HG03521 (cell line): ENCODE results near the gene SCGN.

Experiments
- ATAC-seq: cut with Tn5 transposase; IDR thresholded peaks from one replicate; pipeline ENCODE4 v1.9.1; 2021; ENCODE audit warnings: mild to moderate bottlenecking, moderate library complexity; ENCODE audit not compliant: unreplicated experiment

Gene SCGN

DNA sequence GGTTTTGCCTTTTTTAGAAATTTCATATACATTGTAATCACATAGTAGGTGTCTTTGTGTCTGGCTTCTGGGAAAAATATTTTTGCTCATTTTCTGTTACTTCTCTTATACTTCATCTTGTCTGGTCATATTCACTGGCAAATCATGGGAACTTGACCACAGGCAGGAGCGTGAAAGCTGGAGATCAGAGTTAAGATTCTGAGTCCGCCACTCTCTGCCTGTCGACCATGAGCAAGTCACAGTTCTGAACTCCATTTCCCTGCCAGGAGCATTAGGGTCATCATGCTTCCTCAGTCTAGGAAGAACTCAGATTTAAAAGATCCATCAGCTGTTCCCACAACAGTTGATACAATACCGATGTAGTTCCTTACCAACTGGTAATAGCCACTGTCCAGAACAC, 12.4 kb upstream of the SCGN start:
- no peak for ATAC-seq

- ATAC-seq = no peak
Measured at GRCh38 chr6:25640446-25640845, 11.6 kb upstream of the SCGN start.

- ATAC-seq = no peak
Measured at GRCh38 chr6:25640891-25641290, 11.1 kb upstream of the SCGN start.

DNA sequence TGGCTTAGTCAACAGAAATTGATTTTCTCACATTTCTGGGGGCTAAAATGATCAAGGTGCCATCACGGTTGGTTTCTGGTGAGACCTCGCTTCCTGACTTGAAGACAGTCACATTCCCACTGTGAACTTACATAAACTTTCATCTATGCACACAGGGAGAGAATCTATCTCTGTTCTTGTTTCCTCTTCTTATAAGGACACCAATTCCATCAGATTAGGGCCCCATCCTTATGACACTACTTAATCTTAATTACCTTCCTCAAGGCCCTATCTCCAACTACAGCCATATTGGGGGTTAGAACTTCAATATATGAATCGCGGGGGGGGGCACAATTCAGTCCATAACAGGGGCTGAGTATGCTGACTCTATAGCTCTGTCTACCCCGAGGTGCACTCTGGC, 10.6 kb upstream of the SCGN start:
- no peak for ATAC-seq

DNA sequence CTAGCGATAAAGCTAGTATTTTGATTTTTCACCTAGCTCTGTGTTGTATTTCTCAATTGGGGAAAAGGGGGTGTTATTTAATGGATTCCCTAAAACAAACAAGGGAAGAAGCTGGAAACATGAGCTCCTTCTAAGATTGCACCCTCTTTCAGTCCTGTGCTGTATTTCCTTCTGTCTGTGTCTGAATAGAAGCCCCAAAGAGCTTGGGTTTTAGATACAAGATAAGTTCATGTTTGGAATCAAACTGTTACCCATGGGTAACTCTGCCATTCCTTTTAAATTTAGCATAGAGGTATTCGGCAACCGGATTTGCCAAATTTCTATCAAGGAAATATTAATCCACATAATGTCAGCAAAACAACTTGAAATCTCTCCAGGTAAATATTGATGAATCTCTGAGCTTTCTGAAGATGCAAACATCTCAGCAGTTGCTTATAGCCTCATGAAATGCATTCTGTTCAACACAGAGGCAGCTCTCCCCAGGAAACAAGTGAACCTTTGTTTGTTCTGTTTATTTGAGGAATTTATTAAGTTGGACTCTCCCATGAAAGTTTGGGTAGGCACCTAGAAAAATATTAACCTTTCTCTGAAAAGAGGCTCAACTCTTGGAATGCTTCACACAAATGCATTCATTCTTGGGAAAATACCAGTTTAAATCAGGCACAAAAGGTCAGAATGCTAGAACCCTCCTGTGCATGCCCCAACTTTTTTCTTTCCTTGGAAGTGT, 9.9 kb upstream of the SCGN start:
- no peak for ATAC-seq

GRCh38 chr6:25642667-25643328, 9.2 kb upstream of the SCGN start:
- no peak for ATAC-seq

GRCh38 chr6:25645916-25646315, 6.1 kb upstream of the SCGN start:
- ATAC-seq = no peak

DNA sequence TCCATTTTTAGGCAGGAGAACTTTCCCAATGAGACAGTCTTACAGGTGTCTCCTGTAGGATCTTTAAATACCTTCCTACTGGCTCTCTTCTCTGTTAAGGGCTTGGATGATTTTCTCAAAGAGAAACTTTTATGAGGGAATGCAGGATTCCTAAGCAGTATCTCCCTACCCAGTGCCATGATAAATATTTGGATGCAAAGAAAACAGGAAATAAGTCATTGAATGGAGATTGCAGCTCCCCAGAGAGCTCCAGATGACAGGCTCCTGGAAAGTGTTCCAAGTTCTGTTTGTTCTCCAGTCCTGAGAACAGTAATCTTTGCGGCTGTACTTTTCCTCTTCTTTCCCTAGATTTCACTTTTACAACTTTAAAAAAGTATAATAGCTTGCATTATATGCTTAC, 2.4 kb upstream of the SCGN start:
- no peak for ATAC-seq

- no peak for ATAC-seq
Measured at GRCh38 chr6:25655723-25656122, 3.7 kb downstream of the SCGN start.

GRCh38 chr6:25659633-25660368, 7.8 kb downstream of the SCGN start:
- no peak for ATAC-seq

GRCh38 chr6:25660512-25660911, 8.5 kb downstream of the SCGN start:
- no peak for ATAC-seq

DNA sequence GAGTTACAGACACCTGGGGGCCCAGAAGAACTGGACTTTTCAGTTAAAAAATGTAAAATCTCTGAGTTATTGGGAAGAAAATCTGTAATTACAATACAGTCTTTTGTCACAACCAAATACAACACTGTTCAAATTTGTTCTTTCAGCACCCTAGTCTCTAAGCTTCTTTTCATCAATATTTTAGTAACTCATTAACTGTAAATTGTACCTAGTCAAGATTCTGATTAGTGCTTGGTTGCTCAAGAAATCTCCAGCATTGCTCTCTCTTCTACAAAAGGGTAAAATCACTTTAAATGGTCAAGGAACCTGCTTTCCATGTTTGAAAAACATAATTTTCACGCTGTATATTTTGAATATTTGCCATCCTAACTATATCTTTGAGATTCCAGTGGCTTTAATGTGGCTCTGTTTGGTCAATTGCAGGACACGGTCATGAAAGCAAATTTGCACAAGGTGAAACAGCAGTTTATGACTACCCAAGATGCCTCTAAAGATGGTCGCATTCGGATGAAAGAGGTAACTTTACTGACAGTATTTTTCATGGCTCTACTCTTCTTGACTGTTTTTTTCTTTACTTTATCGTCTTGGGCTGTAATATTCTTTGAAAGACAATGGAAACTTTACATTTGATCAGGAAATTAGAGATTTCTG, 9.2 kb downstream of the SCGN start:
- no peak for ATAC-seq

DNA sequence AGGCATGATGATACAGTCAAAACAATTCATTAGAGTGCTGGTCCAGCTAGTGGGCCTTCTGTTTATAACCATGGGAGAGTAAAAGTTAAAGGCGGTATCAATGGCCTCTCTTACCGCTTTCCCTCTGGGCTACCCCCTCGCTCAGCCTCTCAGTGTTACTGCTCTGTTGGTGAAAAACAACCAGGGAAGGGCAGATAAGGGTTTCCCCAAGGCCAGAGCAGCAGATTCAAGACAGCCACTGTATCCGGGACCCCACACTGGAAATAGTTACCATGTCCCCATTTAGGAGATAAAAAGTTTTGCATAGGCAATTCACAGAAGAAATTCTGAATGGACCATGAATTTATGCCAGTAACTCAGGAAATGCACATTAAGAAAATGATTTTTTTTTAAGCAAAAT, 13.4 kb downstream of the SCGN start:
- no peak for ATAC-seq

DNA sequence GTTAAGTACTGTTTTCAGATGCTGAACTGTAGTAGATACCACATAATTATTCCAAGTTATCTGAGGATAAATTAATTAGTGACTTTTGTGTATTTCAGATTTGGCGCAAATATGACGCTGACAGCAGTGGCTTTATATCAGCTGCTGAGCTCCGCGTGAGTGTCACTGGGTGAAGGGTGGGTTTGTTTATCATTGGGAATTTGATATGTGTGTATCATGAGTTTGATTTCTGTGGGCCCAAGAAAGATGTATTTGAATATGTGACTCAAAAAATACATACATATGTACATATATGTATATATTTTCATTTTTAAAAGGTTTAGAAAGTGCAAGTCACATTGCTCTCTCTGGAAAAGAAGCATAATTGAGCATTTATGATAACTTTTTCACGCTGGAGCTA, 17.4 kb downstream of the SCGN start:
- ATAC-seq = no peak

GRCh38 chr6:25670208-25670607, 18.2 kb downstream of the SCGN start:
- no peak for ATAC-seq

- no peak for ATAC-seq
Measured at GRCh38 chr6:25670793-25671513, 18.9 kb downstream of the SCGN start.

DNA sequence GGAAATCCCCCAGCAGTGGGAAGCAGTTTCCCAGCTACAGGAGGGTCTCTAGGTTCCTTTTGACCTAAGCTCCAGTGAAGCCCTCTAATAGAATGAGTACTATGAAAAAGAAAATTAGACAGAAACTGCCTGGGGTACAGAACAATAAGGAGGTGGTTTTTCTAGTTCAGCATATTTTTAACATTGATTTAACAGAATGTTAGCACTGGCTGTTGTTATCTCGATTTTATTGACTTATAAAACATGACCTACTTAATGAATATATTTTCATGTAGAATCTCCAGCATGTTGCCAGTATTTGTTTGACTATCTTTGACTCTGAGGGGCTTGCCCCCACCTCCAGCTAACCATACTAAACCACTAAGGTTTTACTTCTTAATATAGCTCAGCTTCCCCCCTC, 19.6 kb downstream of the SCGN start:
- ATAC-seq = no peak

GRCh38 chr6:25675167-25675566, 23.2 kb downstream of the SCGN start:
- no peak for ATAC-seq

DNA sequence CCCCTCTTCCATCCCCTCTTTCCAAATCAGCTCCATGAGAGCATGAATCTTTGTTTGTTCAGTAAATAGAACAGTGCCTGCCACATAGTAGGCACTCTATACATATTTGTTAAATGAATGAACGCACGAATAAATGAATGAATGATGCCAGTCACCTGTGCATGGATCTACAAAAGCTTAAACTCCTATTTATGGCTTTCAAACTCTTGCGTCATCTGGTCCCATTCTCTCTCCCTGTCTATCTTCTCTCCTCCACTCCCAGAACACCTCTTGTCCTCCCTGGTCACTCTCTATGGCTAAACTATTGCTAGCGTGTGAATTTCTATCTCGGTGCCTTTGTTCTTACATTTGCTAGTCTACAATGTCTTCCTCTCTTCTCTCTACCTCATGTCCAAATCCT, 24.8 kb downstream of the SCGN start:
- ATAC-seq = no peak

DNA sequence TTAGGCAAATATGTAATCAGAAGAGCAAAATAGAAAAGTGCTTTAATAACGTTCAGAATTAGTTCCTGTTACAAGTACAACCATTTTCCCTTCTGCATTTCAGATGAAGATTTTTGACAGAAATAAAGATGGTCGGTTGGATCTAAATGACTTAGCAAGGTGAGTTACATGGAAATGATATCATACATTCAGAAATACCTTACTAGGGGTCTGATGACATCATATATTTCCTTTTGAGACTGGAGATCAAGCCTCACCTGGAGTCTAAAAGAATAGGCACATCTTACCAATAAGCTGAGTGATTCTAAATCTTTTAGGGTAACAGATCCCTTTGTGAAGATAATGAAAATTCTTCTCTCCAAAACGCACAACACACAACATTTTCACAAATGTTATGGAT, 29.8 kb downstream of the SCGN start:
- no peak for ATAC-seq

- ATAC-seq = no peak
Measured at GRCh38 chr6:25682324-25682723, 30.3 kb downstream of the SCGN start.
